DMS153 treated with DMSO at 0.1 percent for 48 hours (cell line): Measurements from ENCODE around the gene GLP1R.

Experiments used
- DNase-seq: peaks from one replicate; lab custom pipeline; 2025; ENCODE audit not compliant: unreplicated experiment; lab: John Stamatoyannopoulos, UW

Gene GLP1R

DNA sequence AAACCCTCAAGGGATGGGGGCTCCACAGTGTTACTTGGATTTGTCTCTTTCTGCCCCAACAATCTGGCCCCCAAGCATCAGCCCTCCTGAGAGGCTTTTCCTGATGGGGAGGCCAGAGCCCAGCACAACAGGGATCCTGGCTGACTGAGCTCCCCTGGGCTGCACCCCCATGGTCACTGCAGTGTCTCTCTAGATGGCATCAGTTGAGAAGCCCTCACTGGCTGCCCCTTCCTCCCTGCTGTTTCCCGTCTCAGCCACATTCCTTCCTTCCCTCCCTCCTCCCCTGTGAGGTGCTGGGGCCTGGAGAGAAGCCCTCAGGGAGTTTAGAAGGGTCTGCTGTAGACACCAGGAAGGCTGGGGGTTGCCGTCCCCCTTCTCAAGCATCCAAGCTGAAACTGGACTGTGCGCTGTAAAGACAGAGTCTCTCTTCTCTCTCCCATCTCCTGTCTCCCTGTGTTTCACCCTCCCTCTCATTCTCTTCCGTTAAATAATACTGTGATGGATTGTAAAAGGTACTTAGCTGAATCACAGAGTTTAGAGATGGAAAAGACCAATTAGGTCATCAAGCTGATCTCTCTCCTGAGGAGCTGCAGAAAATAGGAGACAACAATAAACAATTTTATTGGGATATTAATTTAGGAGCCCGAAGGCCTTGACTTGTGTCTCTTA, 36.7 kb downstream of the GLP1R start:
- DNase-seq: no peak

DNA sequence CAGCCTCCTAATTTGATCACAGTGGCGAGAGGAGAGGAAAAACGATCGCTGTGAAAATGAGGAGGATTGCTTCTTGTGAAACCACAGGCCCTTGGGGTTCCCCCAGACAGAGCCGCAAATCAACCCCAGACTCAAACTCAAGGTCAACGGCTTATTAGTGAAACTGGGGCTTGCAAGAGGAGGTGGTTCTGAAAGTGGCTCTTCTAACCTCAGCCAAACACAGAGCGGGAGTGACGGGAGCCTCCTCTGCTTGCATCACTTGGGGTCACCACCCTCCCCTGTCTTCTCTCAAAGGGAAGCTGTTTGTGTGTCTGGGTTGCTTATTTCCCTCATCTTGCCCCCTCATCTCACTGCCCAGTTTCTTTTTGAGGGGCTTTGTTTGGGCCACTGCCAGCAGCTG, 37.7 kb downstream of the GLP1R start:
- no peak for DNase-seq

- no peak for DNase-seq
Observed at GRCh38 chr6:39086711-39087110, 38.1 kb downstream of the GLP1R start.

- no peak for DNase-seq
Observed at GRCh38 chr6:39087197-39087596, 38.6 kb downstream of the GLP1R start.

DNA sequence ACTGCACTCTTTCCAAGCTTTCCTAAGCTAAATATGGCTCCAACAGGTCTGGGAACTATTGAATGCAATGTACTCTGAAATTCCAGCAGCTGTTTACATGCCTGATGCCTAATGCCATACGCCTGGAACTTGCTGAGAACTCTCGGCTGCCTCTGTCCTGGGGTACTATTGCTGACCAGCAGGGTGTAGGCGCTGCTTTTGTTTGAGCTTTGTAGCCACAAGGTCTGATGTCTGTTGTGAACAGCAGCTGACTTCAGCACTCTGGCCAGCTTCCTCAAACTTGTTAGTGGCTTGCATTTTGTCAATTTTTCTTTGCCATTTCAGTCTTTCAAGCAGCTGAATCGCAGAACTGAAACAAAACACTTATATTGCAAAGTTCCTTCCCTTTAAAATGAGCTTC, 39.8 kb downstream of the GLP1R start:
- no peak for DNase-seq

GRCh38 chr6:39090036-39090435, 41.5 kb downstream of the GLP1R start:
- DNase-seq: no peak

GRCh38 chr6:39091220-39091619, 42.6 kb downstream of the GLP1R start:
- DNase-seq: no peak

- DNase-seq: peak; percentile 17
Observed at GRCh38 chr6:39092124-39092523, 43.5 kb downstream of the GLP1R start.

DNA sequence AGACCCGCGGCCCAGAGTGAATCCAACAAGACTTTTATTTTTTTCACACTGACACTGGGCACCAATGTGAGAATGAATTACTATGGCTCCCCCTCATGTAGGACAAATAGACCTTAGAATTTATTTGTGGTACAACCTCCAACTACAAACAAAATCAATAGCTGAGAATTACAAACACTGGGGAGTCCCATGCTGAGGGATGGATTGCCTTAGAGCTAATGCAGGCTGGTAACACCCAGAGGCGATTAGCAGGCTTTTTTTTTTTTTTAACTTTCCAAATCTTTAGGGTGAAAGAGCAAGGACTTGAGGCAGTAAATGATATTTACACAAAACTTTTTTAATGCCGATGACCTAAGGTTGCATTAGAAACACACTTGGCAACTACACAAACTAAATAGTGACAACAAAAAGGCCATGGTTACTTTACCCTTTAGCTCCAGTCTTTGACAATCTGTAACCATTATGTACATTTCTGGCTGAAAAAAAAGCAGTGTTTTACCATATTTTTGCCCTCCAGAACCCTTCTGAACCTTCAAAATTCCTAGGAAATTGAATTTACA, 44.6 kb downstream of the GLP1R start:
- no peak for DNase-seq

DNA sequence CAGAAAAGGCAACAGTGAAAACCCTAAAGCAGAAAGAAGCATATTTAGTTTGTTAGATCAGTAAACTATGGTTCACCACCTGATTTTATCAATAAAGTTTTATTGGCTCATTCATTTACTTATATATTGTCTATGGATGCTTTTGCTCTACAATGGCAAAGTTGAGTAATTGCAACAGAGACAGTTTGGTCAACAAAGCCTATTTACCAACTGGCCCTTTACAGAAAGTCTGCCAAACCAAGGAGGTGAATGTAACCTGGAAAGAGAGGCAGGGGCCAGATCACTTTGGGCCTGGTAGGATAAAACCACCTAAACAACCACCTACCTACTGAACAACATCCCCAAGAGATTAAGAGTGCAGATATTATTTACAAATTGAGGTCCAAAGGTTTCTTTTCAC, 47.0 kb downstream of the GLP1R start:
- no peak for DNase-seq

- no peak for DNase-seq
Observed at GRCh38 chr6:39100358-39100757, 51.8 kb downstream of the GLP1R start.

- no peak for DNase-seq
Observed at GRCh38 chr6:39102071-39102820, 53.7 kb downstream of the GLP1R start.

DNA sequence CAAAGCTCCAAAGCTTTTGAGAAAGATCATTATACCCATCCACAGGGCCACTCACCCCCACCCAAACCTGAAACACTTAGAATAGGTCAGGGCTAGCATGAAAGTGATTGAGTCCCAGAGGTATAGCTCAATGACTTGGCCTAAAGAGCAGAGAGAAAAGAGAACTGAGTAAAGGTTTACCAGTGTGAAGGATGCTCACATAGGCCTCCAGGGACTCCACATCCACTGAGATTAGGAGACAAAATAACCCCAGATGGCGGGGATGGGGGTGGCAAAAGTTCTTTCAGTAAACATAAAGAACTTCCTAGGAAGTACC, 54.2 kb downstream of the GLP1R start:
- DNase-seq: no peak

DNA sequence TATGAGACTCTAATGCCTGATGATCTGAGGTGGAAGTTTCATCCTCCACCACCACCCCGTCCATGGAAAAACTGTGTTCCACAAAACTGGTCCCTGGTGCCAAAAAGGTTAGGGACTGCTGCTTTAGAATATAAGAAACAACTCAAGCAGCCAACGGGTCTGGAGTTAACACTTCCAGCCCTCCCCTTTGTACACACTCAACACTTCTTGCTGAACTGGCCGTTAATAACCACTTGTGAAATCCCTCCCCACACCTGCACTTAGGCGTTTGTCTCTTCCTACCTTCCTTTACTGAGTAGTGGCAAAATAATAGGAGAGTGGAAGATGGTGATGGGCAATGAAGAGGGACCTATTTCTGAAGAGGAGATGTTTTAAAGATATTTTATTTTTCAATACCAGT, 55.9 kb downstream of the GLP1R start:
- DNase-seq: no peak

GRCh38 chr6:39107034-39107433, 58.5 kb downstream of the GLP1R start:
- no peak for DNase-seq

GRCh38 chr6:39107641-39108040, 59.1 kb downstream of the GLP1R start:
- DNase-seq: no peak

DNA sequence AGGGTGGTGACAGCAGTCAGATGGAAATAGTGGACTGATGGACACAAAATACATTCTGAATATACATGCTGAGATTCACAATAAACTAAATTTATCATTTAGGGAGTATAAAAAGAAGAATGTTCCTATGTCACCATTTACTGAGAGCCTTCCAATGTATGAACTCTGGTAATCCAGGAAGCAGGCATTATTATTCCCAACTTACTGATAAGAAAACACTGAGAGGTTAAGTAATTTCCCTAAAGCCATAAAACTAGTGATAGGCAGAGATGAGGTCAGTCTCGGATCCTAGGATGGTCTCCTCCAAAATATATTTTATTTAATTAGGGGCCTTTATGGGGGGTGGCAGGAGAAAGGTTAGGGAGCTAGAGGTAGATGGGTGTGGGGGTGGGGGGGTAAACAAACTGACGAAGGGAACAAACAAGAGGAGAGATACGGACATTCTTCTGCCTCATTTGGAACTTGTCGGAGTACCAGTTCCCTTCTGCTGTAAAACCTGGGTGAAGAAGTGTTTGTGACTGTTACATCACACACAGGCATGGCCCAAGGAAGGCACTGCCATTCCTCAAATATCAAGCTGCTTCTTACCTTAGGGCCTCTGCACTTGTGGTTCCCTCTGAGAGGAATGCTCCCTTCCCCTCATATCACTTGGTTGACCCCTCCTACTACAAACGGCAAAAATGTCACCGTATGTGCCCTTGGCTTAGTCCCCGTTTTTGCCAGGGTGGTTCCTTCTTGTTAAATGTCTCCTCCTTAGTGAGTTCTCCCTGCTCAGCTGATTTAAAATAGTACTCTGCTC, 59.7 kb downstream of the GLP1R start:
- DNase-seq: no peak

DNA sequence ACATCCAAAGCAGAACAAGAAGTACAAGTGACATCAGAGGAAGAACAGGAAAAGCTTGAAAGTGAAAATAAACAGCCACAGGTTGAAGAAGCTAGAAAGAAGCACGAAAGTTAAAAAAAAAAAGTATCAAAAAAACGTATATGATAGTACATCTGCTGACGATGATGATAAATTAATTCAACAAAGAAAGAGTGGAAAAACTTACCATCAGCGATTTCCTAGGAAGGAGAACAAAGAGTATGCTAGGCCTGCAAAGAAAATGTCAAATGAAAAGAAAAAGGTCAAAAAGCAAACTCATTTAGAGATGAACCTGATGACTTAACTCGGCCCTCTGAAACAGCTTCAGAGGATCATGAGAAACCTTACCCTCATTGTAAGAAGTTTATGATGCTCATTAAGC, 62.7 kb downstream of the GLP1R start:
- no peak for DNase-seq

- no peak for DNase-seq
Observed at GRCh38 chr6:39113788-39114187, 65.2 kb downstream of the GLP1R start.

- no peak for DNase-seq
Observed at GRCh38 chr6:39114388-39114703, 65.8 kb downstream of the GLP1R start.

GRCh38 chr6:39114704-39115599, 66.4 kb downstream of the GLP1R start, which contains the start of gene SAYSD1:
SAYSD1 (minus strand) TSS chr6:39115186; CDS start chr6:39115089, 97 bp downstream.
- peak; percentile 93 for DNase-seq
